Raji (cell line): ENCODE results near the gene ITGAE.
A peak's percentile ranks its signal among the peaks of the same experiment; 100 is the strongest.

Source experiments
- POLR2A ChIP-seq: IDR thresholded peaks from 2 replicates; pipeline ENCODE4 v1.6.1; 2011; ENCODE audit warnings: low read depth, low read length, control low read depth; ENCODE audit not compliant: insufficient read depth

Gene ITGAE

DNA sequence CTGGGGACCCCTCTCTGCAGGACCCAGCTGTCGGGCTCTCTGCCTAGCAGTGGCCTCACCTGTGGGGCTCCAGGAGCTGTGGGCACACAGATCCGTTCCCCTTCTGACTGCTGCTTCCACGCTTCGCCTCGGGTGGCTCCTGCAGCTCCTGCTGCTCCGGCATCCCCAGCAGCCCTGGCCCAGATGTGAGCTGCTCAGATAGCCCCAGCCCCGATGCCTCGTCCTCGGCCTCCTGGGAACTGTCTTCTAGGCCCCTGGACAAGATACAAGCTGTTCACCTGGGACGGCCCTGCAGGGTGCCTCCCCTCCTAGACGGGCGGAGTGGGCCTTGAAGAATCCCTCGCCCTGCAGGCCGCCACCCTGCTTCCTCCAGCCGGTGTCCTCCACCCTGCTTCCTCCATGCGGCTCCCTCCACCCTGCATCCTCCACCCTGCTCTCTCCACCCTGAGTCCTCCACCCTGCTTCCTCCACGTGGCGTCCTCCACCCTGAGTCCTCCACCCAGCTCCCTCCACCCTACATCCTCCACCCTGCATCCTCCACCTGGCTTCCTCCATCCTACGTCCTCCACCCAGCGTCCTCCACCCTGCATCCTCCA, 121.4 kb downstream of the ITGAE start:
- TF ChIP-seq POLR2A = no peak

- no peak for TF ChIP-seq POLR2A
Observed at GRCh38 chr17:3678821-3679530, 122.0 kb downstream of the ITGAE start.

DNA sequence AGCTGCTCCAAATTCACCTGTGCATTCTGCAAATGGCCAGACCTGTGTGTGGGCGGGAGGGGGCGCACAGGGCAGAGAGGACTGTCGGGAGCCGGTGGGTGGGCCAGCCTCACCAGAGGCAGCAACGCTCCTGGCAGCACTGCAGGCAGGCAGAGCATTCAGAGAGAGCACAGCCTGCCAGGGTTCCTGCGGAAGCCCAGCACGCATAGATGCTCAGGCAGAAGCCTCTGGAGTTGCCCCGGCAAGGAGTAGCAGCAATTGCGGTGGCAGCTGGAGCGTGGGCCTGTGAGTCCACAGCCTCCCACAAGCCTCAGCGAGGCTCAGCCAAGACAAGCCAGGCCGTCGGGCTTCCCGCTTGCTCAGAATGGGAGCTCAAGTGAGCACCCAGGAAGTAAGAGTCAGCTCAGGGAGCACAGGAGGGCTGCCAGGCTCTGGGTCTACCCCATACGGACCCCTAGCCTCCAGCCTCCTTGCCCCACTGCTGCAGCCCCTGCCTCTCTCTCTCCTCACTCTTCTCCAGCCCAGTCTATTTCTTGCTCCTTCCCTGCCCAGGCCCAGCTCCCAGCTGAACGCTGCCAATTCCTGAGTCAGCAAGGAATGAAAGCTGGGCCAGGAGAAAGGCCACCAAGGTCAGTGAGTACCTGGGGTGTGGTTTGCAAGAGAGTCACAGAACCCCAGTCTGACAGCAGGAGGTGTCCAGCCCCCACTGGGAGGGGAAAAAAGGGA, 122.7 kb downstream of the ITGAE start:
- no peak for TF ChIP-seq POLR2A

GRCh38 chr17:3675886-3676285, 125.1 kb downstream of the ITGAE start:
- TF ChIP-seq POLR2A = no peak

DNA sequence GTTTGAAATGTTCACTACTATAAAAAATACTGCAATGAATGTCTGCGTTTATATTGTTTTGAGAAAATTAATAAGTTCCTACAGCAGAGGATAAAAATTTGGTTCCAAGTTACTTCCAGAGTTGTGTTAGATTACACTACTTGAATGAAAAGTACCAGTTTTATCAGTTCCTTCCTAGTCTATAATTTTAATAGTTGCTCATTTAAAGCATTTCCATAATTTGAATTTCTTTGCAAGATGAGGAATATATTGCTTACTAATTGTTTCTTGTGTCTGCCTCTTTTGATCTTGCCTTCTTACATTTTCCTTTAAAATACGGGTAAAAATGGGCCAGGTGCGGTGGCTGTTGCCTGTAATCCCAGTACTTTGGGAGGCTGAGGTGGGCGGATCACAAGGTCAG, 128.4 kb downstream of the ITGAE start:
- TF ChIP-seq POLR2A = no peak

DNA sequence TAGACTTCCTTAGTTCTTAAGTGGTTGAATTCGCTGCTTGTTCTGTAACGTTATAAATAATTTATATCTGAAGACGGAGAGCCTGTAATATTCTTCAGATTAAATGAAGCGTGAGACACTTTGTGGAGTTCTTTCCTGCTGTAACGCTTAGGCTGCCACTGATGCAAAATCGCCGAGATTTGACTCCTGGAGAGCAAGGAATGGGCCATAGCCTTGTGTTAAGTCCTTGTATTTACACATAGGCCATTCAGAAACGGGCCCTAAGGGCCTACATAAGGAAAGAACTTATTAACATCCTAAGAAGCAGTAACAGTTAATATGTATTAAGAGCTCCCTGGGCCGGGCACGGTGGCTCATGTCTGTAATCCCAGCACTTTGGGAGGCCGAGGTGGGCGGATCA, 131.4 kb downstream of the ITGAE start:
- no peak for TF ChIP-seq POLR2A

DNA sequence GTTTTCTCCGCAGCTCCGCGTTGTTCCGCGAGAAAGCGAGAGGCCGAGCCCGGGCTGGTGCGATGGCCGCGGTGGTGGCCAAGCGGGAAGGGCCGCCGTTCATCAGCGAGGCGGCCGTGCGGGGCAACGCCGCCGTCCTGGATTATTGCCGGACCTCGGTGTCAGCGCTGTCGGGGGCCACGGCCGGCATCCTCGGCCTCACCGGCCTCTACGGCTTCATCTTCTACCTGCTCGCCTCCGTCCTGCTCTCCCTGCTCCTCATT, 132.0 kb downstream of the ITGAE start:
- TF ChIP-seq POLR2A = no peak

- TF ChIP-seq POLR2A = peak; percentile 95
Observed at GRCh38 chr17:3668279-3669084, 132.5 kb downstream of the ITGAE start, which contains the start of the genes EMC6 and TAX1BP3. TSS of gene EMC6 (plus strand) at chr17:3668812. CDS start at chr17:3669147, 335 bp downstream. TSS of gene TAX1BP3 (minus strand) at chr17:3668578. CDS start at chr17:3668526, 52 bp downstream.

DNA sequence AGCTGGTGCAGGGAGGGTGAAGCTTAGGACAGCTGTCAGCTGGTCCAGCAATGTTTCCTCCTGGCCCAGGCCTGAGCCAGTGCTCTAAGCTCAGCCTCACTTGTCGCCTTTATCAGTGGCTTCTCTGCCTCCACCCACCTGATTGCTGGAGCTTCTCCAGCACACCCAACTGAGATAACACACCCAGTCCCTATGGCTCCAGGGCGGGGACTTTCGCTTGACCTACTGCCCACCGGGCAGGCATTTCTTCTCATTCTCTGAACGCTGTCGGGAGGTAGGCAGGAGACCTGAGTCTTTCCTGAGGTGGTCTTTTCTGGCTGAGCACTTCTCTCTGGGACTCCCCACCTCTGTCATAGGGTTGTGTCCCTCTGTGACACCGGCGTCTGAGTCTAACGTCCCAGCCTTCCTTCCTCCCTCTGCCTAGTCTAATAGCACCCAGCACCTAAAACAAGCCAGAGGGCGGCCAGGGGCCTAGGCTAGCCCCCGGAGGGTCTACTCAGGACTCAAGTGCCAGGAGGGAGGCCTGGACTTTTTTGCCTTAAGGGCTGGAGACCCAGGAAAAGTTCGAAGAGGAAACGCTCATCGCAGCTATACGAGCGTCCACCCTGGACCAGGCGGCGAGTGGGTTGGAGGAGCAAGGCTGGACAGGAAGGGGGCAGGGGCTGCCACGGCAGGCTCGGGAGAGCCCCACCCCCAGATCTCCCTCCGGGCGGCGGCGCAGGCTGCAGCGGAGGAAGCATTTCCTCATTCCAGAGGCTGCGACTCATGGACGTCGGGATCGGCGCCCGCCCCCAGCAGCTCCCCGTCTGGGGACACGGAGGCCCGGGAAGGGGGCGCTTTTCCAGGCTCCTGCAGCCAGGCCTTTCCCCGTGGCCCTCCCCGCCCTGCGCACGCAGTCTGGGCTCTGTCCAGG, 133.4 kb downstream of the ITGAE start:
- no peak for TF ChIP-seq POLR2A

DNA sequence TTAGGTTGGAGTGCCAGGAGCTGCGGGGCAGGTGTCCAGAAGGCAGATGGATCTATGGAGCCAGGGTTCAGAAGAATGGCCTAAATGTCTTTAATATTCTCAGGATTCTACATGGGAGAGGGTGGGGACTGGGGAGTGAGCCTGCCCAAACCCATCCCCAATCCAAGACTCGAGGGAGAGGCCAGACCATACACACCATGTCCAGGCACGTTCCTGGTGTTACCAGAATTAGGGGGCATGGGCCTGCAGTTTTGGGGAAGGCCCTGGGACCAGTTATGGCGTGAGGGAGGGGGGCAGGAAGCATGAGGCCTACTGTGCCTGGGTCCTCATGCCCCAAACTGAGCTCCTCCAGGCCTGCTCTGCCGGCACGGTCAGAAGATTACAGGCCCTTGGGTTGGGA, 134.5 kb downstream of the ITGAE start:
- no peak for TF ChIP-seq POLR2A

DNA sequence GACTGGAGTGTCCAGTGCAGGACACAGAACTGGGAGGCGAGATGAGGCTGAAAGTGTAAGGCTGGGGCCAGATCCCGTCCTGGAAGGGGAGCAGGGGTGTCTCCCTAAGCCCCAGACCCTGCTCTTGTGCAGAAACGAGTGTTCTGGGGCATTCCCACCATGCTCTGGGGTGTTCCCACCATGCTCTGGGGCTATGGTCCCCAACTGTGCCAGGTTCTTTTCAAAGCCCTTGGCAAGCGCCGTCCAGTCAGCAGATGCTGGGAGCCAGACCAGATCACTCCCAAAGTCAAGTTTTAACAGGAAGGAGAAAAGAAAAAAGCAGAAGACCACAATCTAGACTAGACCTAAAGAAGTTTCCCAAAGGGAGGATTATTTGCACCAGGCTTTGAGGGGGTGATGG, 135.2 kb downstream of the ITGAE start:
- TF ChIP-seq POLR2A = no peak
